Measurements from ENCODE around the gene EPHA10. TPM values are rescaled to one million over a fixed set of nuclear protein-coding genes. Genes with fewer than 3 reads are reported as not detected.

EPHA10 gene
- total RNA-seq = 1 to 10 TPM in 1 of 2 donors, under 1 TPM in 1; 0.14 to 3.0 TPM

DNA sequence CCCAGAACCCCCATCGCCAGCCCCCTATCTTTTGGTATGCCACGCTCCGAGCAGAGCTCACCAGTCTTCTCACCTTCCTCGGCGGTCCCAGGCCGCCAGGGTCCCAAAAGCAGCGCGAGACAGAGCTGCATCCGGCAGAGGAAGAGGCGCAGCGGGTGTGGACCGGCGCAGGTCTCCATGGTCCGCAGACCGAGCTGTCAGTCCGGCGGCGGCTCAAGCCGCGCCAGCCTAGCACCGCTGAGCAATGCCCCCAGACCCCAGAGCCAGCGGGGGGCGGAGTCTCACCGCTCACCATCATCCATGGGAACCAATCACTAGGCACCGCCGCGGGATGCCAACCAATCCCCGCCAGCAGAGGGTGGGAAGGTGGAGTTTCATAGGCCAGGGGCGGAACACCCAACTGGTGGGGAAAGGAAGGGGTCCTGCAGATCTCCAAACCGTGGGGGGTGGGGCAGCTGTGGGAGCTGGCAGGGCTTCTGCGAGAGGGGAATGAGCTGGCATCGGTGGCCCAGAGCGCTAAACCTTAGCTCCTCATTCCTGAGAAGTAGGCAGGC lies at the start of gene EPHA10:
Gene EPHA10, minus strand, starts transcription at position 233 of the 554 bp plus-strand sequence. Its CDS starts 54 bp downstream, at position 179.
- DNase-seq (ENCODE audit: low spot score in 2 of 2) = no peak
- Mint-ChIP-seq H3K9me3 (peaks cover 0 to 5% of the 10 kb centered on the region in 2 donors), H3K27ac (no peak within 1 kb of the TSS), H3K36me3 (peaks cover 11 to 12% of the 10 kb centered on the region in 2 donors)
- ATAC-seq = no peak

DNA sequence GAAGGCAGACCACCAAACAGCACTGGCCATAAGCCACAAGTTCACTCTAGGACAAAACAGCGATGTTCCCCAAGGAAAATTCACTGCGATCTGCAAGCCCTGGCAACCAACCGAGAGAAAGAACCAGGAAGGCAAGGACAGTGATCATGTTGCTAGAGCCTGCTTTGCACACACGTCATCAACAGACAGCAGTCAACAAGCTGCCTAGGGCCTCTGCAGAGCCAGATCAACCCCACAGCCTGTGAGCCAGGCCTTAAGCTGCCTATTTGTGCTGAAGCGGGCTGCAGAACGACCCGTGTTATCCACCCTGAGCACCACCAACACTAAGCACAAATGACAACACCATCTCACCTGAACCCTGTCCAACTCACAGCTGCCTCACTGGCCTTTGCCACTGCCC lies 49.3 kb upstream of the EPHA10 start:
- Mint-ChIP-seq H3K27ac (peak overlapping the region; percentile 6 to 55), H3K9me3 (no peaks in the 10 kb centered on the region), H3K36me3 (peaks cover 0 to under 1% of the 10 kb centered on the region in 2 donors)
- ATAC-seq (no peak), DNase-seq (ENCODE audit: low spot score in 2 of 2) (no peak)

DNA sequence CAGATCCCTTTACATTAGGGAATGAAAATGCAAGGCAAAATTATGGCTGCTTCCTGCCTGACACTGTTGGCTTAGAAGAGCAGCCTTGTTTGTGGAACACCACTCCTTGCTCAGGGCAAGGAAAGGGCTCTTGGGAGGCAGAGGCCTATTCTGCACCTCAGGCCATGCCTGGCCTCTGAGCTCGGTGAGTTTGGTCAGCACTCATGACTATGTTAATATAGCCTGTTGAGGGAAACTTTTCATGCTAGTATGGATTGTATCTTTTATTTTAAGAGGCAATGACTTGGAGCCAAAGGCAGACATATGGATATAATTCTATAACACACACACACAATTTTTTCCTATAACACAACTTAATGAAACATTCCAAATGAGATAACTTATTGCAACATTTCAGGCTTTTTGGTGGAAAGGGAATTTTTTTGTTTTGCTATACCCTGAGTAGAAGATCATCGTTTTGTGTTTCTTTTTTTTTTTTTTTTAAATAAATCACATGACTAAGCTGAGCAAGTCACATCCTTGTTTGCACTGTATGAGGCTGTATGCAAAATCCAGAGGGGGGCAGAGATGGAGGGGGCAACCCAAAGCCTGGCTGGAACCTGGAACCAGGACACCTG lies 48.7 kb upstream of the EPHA10 start:
- ATAC-seq = no peak
- DNase-seq (ENCODE audit: low spot score in 2 of 2) = no peak
- peak overlapping the region; percentile 6 to 79 for H3K27ac Mint-ChIP-seq
- H3K9me3 Mint-ChIP-seq = no peaks in the 10 kb centered on the region
- peaks cover 0 to 6% of the 10 kb centered on the region in 2 donors for H3K36me3 Mint-ChIP-seq

DNA sequence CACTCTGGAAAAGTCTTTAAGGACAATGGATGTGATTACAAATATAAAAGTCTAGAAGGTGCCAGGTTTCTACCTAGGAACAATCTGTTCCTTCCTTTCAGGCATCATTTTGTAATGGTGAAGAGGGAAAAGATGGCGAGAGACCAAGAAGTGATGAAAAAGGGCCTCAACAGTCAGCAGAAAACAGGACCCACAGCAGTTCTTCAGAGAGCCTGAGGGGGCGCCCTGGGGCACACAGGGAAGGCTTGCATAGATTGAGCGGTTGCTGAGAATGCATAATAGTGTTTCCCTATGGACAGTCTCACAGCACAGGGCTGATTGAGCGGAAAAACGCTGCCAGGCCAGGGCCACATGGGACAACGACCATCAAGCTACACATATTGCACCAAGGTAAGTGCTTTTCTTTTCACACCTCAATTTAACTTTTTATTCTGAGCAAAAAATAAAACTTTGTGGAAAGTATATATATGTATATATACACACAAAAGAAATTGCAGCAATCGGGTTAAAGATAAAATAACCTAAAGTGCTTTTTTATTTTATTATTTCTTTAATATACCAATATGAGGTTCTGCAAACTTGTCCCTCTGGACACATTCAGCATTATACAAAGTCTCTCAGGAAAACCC lies 46.2 kb upstream of the EPHA10 start:
- H3K36me3 Mint-ChIP-seq = peaks cover 6 to 17% of the 10 kb centered on the region in 2 donors
- DNase-seq (ENCODE audit: low spot score in 2 of 2) (peak; percentile 57 to 77), ATAC-seq (peak; percentile 11 to 18)
- peak overlapping the region; percentile 65 to 67 for H3K27ac Mint-ChIP-seq
- no peaks in the 10 kb centered on the region for H3K9me3 Mint-ChIP-seq

DNA sequence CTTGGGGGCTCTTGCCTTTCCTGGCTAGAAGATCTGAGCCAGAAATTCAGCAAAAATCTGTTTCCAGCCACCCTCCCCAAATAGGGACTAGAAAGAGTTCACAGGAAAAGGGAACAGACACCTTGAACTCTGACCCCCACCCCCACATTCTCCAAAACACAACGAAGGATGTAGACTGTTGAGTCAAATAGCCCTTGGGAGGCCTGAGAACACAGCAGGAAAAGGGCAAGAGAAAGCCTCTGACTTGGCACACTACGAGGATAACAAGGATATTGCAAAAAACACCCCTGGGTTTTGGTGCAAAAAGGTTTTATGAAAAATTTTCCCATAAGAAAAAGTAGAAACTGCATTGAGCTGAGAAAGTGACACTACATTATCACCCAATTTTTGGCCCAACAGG lies 45.0 kb upstream of the EPHA10 start:
- DNase-seq (ENCODE audit: low spot score in 2 of 2) = no peak
- ATAC-seq = no peak
- H3K9me3 Mint-ChIP-seq = no peaks in the 10 kb centered on the region
- peaks cover 8 to 22% of the 10 kb centered on the region in 2 donors for H3K36me3 Mint-ChIP-seq
- no peak overlapping the region for H3K27ac Mint-ChIP-seq

DNA sequence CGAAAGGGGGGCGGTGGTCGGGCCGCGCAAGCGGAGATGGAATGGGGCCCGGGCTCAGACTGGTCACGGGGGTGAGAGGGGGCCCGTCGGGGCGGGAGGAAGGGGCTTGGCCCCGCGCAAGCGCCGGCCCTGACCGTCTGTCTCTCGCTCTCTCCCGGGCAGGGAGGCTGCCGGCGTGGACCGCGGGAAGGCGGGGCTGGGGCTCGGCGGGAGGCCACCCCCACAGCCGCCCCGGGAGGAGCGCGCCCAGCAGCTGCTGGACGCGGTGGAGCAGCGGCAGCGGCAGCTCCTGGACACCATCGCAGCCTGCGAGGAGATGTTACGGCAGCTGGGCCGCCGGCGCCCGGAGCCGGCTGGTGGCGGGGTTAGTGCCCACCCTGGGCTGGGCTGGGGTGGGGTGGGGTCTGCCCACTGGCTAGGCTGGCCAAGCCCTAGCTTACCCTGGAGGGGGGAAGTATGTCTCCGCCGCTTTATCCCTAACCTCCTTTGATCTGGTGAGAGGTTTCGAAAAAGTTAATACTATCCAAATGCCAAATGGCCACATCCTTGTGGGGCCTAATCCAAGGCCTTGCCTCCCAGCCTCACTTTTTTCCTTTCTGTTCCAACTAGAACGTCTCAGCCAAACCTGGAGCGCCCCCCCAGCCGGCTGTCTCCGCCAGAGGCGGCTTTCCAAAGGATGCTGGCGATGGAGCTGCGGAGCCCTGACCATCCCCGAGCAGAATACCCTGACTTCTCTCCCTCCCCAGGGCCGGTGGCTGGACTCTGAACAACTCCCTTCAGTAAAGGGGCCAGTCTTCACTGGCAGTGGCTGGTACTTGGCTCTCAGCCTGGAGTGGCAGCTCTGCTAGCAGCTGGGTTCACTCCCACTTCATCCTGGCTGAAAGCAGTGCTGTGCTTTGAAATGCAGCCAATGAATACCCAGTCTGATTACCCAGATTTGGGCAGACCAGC lies 43.7 kb upstream of the EPHA10 start:
- peaks cover 19 to 34% of the 10 kb centered on the region in 2 donors for H3K36me3 Mint-ChIP-seq
- DNase-seq (ENCODE audit: low spot score in 2 of 2) (peak; percentile 50 to 65), ATAC-seq (peak; percentile 54 to 58)
- peak overlapping the region; percentile 95 to 98 for H3K27ac Mint-ChIP-seq
- no peaks in the 10 kb centered on the region for H3K9me3 Mint-ChIP-seq

DNA sequence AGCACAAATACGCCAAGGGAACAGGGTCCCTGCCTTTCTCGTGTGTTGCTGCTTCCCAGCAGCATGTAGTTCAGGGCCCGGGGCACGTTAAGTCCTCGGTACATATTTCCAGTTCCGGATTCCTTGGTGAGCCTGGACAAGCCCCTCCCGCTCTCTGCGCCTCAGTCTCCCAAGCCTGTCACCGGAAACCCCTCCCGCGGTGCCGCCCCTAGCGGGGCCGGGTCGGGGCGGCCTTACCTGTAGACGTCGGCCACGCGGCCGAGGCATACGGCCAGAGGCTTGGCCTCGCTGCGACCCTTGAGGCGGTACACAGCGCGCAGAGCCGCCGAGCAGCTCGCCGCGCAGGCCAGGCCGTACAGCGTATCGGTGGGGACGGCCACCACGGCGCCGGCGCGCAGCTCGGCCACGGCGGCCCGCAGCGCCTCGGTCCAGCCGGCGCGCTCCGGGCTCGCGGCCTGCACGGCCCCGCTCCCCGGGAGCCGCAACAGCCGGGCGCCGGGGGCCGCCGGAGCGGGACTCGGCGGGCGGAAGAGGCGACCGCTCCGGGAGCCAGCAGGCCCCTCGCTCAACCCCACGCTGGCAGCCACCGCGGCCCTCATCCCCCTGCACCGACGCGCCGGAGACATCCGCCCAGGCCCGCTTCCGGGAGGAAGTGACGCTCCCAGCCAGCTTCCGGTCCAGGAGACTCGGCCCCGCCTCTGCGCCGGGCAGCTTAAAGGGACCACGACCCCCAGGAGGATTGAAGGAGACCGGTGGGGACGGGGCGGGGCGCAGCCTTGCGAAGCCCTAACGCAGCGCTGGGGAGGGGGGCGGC lies 42.8 kb upstream of the EPHA10 start, which contains the start of the genes C1orf122 and YRDC:
Gene C1orf122, plus strand, starts transcription at position 236 of the 814 bp plus-strand sequence. CDS start 615 bp downstream, outside the sequence.
Gene YRDC, minus strand, starts transcription at position 654 of the 814 bp plus-strand sequence. Its CDS starts 28 bp downstream, at position 626.
- Mint-ChIP-seq H3K27ac (peak within 1 kb of the TSS; percentile 95 to 98), H3K9me3 (no peaks in the 10 kb centered on the region), H3K36me3 (peaks cover 19 to 34% of the 10 kb centered on the region in 2 donors)
- ATAC-seq (peak; percentile 95), DNase-seq (ENCODE audit: low spot score in 2 of 2) (peak; percentile 88 to 92)

DNA sequence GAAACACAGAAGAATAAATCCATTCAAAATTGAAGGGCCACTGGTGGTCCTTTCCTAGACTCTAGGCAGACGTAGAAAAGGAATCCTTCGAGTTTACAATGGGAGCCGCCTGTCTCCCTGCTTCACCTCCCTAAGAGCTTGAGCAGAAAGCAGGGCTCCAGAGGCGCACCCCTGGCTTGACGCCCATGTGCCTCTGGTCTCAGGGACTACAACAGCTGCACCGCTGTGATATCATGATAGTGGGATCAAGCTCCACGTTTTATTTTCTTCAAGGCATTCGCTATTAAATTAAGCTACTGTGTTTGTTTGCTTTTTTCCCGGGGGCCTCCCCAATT lies 42.3 kb upstream of the EPHA10 start:
- DNase-seq (ENCODE audit: low spot score in 2 of 2) = no peak
- Mint-ChIP-seq H3K27ac (peak overlapping the region; percentile 92 to 95), H3K9me3 (no peaks in the 10 kb centered on the region), H3K36me3 (peaks cover 19 to 34% of the 10 kb centered on the region in 2 donors)
- no peak for ATAC-seq

DNA sequence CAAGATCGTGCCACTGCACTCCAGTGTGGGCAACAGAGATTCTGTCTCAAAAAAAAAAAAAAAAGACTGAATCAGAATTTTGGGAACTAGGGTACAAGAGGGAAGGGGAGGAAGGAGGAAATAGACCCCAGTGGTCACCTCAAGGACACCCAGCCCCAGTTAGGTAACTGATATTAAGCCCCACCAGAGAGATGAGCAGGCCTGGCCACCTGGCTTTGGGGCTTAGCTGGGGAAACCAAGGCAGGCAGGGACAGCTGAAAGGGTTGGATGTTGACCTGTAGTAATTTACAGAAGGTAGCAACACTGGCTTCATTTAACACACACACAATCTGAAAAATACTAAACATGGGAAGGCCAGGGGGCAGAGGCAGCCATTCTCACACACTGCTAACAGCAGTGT lies 37.5 kb upstream of the EPHA10 start:
- Mint-ChIP-seq H3K9me3 (no peaks in the 10 kb centered on the region), H3K36me3 (peaks cover 20 to 24% of the 10 kb centered on the region in 2 donors), H3K27ac (peak overlapping the region in 1 of 2 donors; percentile 87)
- DNase-seq (ENCODE audit: low spot score in 2 of 2) = no peak
- ATAC-seq = no peak

DNA sequence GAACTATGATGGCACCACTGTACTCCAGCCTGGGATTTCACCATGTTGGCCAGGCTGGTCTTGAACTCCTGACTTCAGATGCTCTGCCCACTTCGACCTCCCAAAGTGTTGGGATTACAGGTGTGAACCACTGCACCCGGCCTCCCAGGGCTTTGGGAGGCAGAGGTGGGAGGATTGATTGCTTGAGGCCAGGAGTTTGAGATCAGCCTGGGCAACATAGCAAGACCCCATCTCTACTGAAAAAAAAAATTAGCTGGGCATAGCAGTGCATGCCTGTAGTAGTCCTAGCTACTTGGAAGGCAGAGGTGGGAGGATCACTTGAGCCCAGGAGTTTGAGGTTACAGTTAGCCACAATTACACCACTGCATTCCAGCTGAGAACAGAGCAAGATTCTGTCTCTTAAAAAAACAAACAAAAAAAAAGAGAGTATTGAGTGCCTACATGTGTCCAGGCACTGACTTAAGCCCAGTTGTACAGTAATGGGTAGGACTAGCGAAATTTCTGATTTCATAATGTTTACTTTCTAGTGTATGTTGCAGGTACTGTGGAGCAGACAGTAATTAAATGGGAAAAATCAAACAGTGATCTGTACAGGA lies 32.9 kb upstream of the EPHA10 start:
- ATAC-seq (no peak), DNase-seq (ENCODE audit: low spot score in 2 of 2) (no peak)
- peaks cover 7 to 9% of the 10 kb centered on the region in 2 donors for H3K36me3 Mint-ChIP-seq
- peak overlapping the region in 1 of 2 donors; percentile 8 for H3K27ac Mint-ChIP-seq
- no peaks in the 10 kb centered on the region for H3K9me3 Mint-ChIP-seq

DNA sequence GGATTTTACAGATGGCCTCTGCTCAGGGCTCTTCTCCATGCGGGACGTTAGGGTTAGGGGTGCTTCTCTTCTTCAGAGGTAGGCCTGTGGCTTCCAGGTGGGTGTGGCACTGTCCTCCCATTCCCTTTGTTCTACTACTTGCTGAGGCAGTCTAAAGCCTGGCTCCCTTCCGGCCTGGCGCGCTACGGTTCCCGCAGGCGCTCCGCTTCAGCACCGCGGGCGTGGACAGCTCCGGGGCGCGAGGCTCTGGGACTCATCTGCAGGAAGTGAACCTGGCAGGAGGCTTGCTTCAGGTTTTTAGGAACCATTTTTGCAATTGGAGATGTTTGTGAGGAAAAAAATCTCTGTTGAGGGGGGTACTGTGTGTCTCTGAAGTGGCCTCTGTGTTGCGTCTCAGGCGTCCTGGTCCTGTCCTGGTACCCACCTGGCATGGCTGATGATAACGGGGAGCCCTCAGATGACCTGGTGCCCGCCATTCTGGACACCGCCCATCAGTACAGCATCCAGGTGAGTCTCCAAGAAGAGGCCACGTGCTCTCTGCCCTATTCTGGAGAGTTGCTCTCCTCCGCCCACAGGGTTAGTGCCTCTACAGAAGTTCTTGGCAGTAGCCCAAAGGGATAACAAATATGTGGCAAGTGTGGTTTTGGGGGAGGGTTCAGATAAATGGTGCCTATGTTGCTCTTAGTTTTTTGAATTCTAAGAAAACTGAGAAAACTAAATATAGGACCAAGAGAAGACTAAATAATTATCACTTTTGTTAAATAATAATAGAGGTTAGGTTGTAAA lies 30.6 kb upstream of the EPHA10 start:
- Mint-ChIP-seq H3K36me3 (peaks cover 7 to 9% of the 10 kb centered on the region in 2 donors), H3K9me3 (no peaks in the 10 kb centered on the region), H3K27ac (no peak overlapping the region)
- no peak for ATAC-seq
- DNase-seq (ENCODE audit: low spot score in 2 of 2) = peak; percentile 55 to 69

DNA sequence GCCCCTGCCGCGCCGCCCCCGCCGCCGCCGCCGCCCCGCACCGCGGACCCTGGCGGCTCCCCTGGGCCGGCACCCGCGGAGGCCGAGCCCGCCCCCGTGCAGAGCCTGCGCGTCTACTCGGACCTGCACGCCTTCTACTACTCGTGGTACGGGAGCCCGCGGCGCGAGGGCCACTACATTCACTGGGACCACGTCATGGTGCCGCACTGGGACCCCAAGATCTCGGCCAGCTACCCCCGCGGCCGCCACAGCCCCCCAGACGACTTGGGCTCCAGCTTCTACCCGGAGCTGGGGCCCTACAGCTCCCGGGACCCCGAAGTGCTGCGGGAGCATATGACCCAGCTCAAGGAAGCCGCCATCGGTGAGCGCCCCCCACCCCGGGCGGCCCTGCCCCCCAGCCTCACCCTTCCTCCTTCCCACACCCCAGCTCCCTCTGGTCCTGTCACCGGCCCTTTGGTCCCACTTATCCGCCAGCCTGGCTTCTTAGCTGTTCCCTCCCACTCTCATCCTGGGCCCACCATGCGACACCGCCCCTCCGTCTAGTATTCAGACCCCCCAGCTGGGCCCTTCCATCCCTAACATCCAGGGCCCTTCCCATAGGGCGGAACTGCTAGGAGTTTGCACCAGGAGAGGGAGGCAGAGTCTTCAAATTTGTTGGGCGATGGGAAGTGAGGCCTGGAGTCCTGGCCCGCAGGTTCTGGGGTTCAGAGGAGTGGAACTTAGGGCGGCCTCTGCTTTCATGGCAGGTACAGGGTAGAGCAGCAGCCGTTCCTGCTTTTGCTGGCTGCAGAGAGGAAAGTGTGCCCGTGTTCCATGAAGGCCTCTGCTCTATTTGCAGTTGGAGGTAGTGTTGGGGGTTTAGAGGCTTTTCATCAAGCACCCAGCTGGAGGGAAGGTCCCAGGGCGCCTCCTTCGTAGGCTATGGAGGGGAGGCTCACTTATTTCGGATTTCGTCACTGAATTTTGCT lies 29.7 kb upstream of the EPHA10 start:
- Mint-ChIP-seq H3K9me3 (no peaks in the 10 kb centered on the region), H3K36me3 (peaks cover 2 to 9% of the 10 kb centered on the region in 2 donors), H3K27ac (no peak overlapping the region)
- ATAC-seq (peak; percentile 23 to 39), DNase-seq (ENCODE audit: low spot score in 2 of 2) (peak in 1 of 2 donors; percentile 49)

DNA sequence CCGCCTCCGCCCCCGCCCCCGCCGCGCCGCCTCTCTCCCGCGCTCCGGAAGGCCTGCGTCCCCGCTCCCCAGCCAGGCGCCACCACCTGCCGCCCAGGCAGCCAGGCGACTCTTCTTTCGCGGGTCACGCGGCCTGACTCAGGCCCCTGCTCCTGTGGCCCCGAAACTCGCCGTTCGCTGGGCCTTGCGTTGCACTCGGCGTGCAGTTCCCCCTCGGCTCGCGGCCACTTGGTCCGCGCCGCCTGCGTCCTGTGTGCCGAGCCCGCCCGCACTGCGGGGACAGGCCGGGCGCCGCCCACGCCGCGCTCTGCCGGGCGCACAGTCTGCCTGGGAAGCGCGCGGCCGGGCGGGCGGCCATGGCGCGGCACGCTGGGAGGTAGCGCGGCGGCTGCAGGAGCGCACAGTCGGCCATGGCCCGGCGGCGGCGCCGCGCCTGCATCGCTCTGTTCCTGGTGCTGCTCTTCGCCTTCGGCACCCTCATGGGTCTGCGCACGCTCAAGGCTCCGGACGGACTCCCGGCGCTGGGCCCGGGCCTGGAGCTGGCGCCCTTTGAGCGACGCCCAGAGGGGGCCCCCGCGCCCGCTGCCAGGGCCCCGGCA lies 29.0 kb upstream of the EPHA10 start, which contains the start of gene MANEAL:
Gene MANEAL, plus strand, starts transcription at position 75 of the 599 bp plus-strand sequence. Its CDS starts 336 bp downstream, at position 411.
- Mint-ChIP-seq H3K9me3 (no peaks in the 10 kb centered on the region), H3K27ac (no peak within 1 kb of the TSS), H3K36me3 (peaks cover 0 to 9% of the 10 kb centered on the region in 2 donors)
- DNase-seq (ENCODE audit: low spot score in 2 of 2) (peak; percentile 36 to 77), ATAC-seq (peak; percentile 73 to 81)
